Neuronal stem cell (in vitro differentiated cells): ENCODE measurements around the gene LAMA5.

Experiments used
- DNase-seq: peaks from one replicate; pipeline ENCODE4 v3.0.0-alpha.2; 2013; ENCODE audit warnings: low spot score
- H2AFZ ChIP-seq: one replicate; pipeline ENCODE4 v1.6.1; 2013; ENCODE audit warnings: mild to moderate bottlenecking, low read length, inconsistent platforms
- H2AK5ac ChIP-seq: 2 replicates; pipeline ENCODE4 v1.6.1; 2013; ENCODE audit warnings: low read depth, mild to moderate bottlenecking, inconsistent platforms, low read length, moderate library complexity, mixed read lengths
- H2BK120ac ChIP-seq: 2 replicates; pipeline ENCODE4 v1.6.1; 2013; ENCODE audit warnings: low read depth, mild to moderate bottlenecking, inconsistent platforms, low read length, moderate library complexity, mixed read lengths
- H2BK12ac ChIP-seq: one replicate; pipeline ENCODE4 v1.6.1; 2013; ENCODE audit warnings: low read length, inconsistent platforms
- H2BK15ac ChIP-seq: 2 replicates; pipeline ENCODE4 v1.6.1; 2013; ENCODE audit warnings: mild to moderate bottlenecking, low read length, inconsistent platforms, mixed read lengths
- H2BK5ac ChIP-seq: one replicate; pipeline ENCODE4 v1.6.1; 2013; ENCODE audit warnings: inconsistent platforms, mild to moderate bottlenecking, low read length, moderate library complexity
- H3K14ac ChIP-seq: one replicate; pipeline ENCODE4 v1.6.1; 2013; ENCODE audit warnings: low read length, inconsistent platforms
- H3K18ac ChIP-seq: 2 replicates; pipeline ENCODE4 v1.6.1; 2013; ENCODE audit warnings: low read length, inconsistent platforms
- H3K23ac ChIP-seq: 2 replicates; pipeline ENCODE4 v1.6.1; 2013; ENCODE audit warnings: low read depth, mild to moderate bottlenecking, mixed read lengths, low read length, inconsistent platforms; ENCODE audit not compliant: poor library complexity
- H3K27ac ChIP-seq: replicated peaks from 3 replicates; pipeline ENCODE4 v1.5.1; 2013; ENCODE audit warnings: low read length, inconsistent platforms
- H3K27me3 ChIP-seq, 3 experiments: 2 replicates each; pipeline ENCODE4 v1.6.1; 2013; ENCODE audit warnings: low read length in 3 of 3, mild to moderate bottlenecking in 2 of 3, inconsistent platforms in 1 of 3, low read depth in 1 of 3, mixed read lengths in 1 of 3, moderate library complexity in 1 of 3; ENCODE audit not compliant: control insufficient read depth in 3 of 3, insufficient read depth in 3 of 3
- H3K36me3 ChIP-seq, 2 donors: replicated peaks in 1 of 2; 2 replicates each; pipeline ENCODE4 v1.6.1; 2013; ENCODE audit warnings: low read length in 2 of 2; ENCODE audit not compliant: control insufficient read depth in 2 of 2, insufficient read depth in 2 of 2
- H3K4ac ChIP-seq: 2 replicates; pipeline ENCODE4 v1.6.1; 2013; ENCODE audit warnings: inconsistent platforms, mild to moderate bottlenecking, low read length, moderate library complexity
- H3K4me1 ChIP-seq, 2 donors: 1 replicate in 1 of 2; 2 replicates in 1 of 2; pipeline ENCODE4 v1.6.1; 2013; ENCODE audit warnings: low read length in 2 of 2, low read depth in 1 of 2; ENCODE audit not compliant: control insufficient read depth in 2 of 2, insufficient read depth in 1 of 2
- H3K4me2 ChIP-seq: one replicate; pipeline ENCODE4 v1.6.1; 2013; ENCODE audit warnings: mild to moderate bottlenecking, low read length, inconsistent platforms; ENCODE audit not compliant: insufficient read depth, poor library complexity, severe bottlenecking
- H3K4me3 ChIP-seq, 2 donors: 2 replicates each; pipeline ENCODE4 v1.5.1; 2013; ENCODE audit warnings: low read length in 2 of 2, mild to moderate bottlenecking in 2 of 2, inconsistent platforms in 1 of 2, moderate library complexity in 1 of 2
- H3K79me1 ChIP-seq: one replicate; pipeline ENCODE4 v1.6.1; 2013; ENCODE audit warnings: low read depth, mild to moderate bottlenecking, inconsistent platforms, low read length, moderate library complexity
- H3K9ac ChIP-seq: one replicate; pipeline ENCODE4 v1.6.1; 2013; ENCODE audit warnings: mild to moderate bottlenecking, low read depth, low read length, inconsistent platforms; ENCODE audit not compliant: poor library complexity
- H3K9me3 ChIP-seq, 2 donors: replicated peaks in 1 of 2; 2 replicates each; pipeline versions ENCODE3 to v1.6.1; 2013; ENCODE audit warnings: low read length in 2 of 2, mild to moderate bottlenecking in 2 of 2, inconsistent platforms in 1 of 2, low read depth in 1 of 2, mixed read lengths in 1 of 2, moderate library complexity in 1 of 2; ENCODE audit not compliant: control insufficient read depth in 2 of 2, insufficient read depth in 1 of 2
- H4K8ac ChIP-seq: one replicate; pipeline ENCODE4 v1.6.1; 2013; ENCODE audit warnings: low read depth, mild to moderate bottlenecking, inconsistent platforms, low read length, moderate library complexity
- H4K91ac ChIP-seq: one replicate; pipeline ENCODE4 v1.6.1; 2013; ENCODE audit warnings: low read length, low read depth, mild to moderate bottlenecking, inconsistent platforms; ENCODE audit not compliant: poor library complexity
- WGBS, 2 donors: extraction: QIAGEN DNeasy Blood & Tissue Kit; methylation state at CpG; one replicate each; pipeline ENCODE4 v1.1.7; 2013; ENCODE audit warnings: missing lambda C conversion rate in 2 of 2, mixed read lengths in 1 of 2; ENCODE audit not compliant: insufficient read length in 2 of 2, insufficient replicate concordance in 1 of 2; ENCODE audit errors: extremely low coverage in 2 of 2; 5-methylcytosine and 5-hydroxymethylcytosine counted together

LAMA5 gene

DNA sequence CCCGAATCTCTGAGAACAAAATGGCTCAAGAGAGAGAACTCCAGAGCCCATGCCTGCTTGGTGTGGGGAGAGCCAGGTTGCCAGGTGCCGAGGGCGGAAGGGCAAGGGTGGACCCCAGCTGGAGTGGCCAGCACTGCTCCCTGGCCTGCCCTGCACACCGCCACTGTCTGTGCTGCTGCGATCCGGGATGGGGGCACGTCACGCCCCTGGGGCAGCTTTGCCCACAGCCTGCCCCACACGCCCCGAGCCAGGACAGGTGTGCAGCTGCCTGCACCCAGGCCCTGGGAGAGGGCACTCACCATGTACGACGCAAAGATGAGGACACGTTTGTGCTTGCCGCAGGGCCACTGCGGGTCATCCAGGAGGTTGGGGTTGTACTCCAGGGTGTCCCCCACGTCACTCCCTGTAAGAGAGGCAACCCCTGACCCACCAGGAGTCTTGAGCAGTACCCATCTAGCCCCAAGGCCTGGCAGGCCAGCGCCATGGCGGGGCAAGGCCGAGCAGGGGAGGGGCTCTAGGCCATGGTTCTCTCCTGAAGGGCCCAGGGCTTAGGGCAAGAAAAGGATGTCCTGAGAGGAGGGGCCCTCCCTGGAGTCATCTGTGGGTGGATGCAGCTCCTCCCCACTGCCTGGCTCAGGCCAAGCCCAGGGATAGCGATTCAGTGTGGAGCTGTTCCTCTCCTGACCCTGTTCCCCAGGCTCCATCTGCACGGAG, 25.7 kb upstream of the LAMA5 start:
- Histone ChIP-seq H3K4me2 (no peak overlapping the region), H3K23ac (peak overlapping the region; percentile 69), H2BK15ac (no peak overlapping the region), H4K8ac (no peak overlapping the region), H3K14ac (no peak overlapping the region), H2AFZ (no peak overlapping the region), H2AK5ac (no peak overlapping the region), H3K79me1 (peaks cover 17% of the 10 kb centered on the region), H3K4ac (no peak overlapping the region), H3K9ac (no peak overlapping the region), H4K91ac (no peak overlapping the region), H3K9me3 (peaks cover 0 to 2% of the 10 kb centered on the region in 2 donors), H3K4me1 (peaks cover under 1 to 6% of the 10 kb centered on the region in 2 donors), H2BK12ac (no peak overlapping the region), H2BK5ac (no peak overlapping the region), H2BK120ac (no peak overlapping the region), H3K36me3 (peaks cover 63 to 77% of the 10 kb centered on the region in 2 donors), H3K4me3 (no peak overlapping the region), H3K18ac (no peak overlapping the region), H3K27me3 (no peaks in the 10 kb centered on the region), H3K27ac (no peak overlapping the region)
- no peak for DNase-seq
- no CpG with 5 or more reads among the region's 21 CpGs for WGBS, 2 donors

DNA sequence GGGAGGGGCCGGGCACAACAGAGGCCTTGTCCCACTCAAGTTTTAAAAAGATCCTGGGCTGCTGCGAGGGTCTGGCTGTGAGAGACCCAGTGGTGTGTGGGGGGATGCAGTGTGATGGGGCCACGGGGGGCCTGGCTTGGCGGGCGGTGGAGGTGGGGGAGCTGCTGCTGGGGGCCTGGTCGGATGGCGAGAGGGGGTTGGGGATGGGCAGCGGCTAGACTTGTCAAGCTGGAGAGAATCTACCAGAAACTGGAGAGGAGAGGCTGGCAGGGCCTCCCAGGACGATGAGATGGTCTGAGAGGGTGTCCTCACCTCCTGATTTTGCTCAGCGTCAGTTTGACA, 24.9 kb upstream of the LAMA5 start:
- Histone ChIP-seq H3K4me1 (peaks cover 4 to 8% of the 10 kb centered on the region in 2 donors), H2AK5ac (no peak overlapping the region), H3K4me2 (no peak overlapping the region), H4K8ac (no peak overlapping the region), H3K4ac (no peak overlapping the region), H3K27ac (no peak overlapping the region), H3K23ac (no peak overlapping the region), H2BK12ac (no peak overlapping the region), H3K79me1 (peaks cover 21% of the 10 kb centered on the region), H3K9ac (no peak overlapping the region), H3K27me3 (no peaks in the 10 kb centered on the region), H2BK120ac (no peak overlapping the region), H3K14ac (no peak overlapping the region), H2BK5ac (no peak overlapping the region), H4K91ac (no peak overlapping the region), H3K4me3 (no peak overlapping the region), H3K18ac (no peak overlapping the region), H2AFZ (no peak overlapping the region), H3K9me3 (no peaks in the 10 kb centered on the region), H3K36me3 (peaks cover 59 to 83% of the 10 kb centered on the region in 2 donors), H2BK15ac (no peak overlapping the region)
- DNase-seq = no peak
- no CpG with 5 or more reads among the region's 10 CpGs for WGBS, 2 donors

DNA sequence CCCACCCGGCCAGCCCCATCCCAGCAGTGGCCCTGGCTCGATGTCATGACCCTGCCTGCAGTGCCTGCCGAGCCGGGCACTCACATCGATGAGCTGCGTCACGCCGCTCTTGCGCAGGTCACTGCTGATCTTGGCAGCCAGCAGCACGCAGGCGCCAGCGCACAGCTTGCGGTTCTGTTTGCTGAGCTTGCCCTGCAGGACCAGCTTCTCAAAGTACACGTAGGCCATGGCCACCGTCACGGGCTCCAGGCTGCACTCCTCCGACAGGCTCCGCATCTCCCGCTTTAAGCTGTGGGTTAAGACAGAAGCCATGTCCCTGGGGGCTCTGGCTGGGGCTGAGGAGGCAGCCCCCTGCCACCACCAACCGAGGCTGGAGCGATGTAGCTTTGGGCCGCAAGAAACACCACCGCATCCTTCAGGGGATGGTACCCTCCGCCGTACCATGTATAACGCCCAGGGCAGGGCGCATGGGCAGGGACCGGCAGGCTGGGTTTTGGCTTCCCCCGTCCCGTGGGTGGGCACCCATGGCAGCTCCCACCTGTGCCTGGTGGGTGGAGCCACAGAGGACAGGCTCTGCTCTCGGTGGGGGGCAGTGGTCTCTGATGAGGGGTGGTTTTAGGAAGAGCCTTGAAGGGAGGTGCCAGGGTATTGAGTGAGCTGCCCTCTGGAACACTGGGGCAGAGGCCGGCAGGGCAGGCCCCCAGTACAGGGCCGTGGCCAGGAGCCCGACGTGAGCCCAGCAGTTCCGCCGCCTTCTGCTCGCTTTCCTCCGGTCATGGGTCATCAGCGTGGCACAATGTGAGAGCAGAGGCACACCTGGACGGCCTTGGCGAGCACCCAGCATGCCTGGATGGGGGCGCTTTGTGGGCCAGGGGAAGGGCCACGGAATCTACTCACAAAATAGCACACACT, 24.3 kb upstream of the LAMA5 start:
- Histone ChIP-seq H3K4me3 (no peak overlapping the region), H2AFZ (no peak overlapping the region), H3K14ac (no peak overlapping the region), H2BK12ac (no peak overlapping the region), H3K9ac (no peak overlapping the region), H3K36me3 (peaks cover 58 to 83% of the 10 kb centered on the region in 2 donors), H3K23ac (peak overlapping the region; percentile 27), H3K4me2 (no peak overlapping the region), H3K79me1 (peaks cover 22% of the 10 kb centered on the region), H2BK15ac (no peak overlapping the region), H4K91ac (no peak overlapping the region), H3K9me3 (no peaks in the 10 kb centered on the region), H3K27me3 (no peaks in the 10 kb centered on the region), H3K4ac (no peak overlapping the region), H3K18ac (no peak overlapping the region), H3K27ac (no peak overlapping the region), H4K8ac (no peak overlapping the region), H2BK120ac (no peak overlapping the region), H3K4me1 (peaks cover 4 to 8% of the 10 kb centered on the region in 2 donors), H2BK5ac (no peak overlapping the region), H2AK5ac (peak overlapping the region; percentile 38)
- no peak for DNase-seq
- WGBS, 2 donors = no CpG with 5 or more reads among the region's 44 CpGs
